HepG2 (cell line): ENCODE measurements around the gene EYA4.

Source experiments
- DRAP1 ChIP-seq: IDR thresholded peaks from 2 replicates; pipeline ENCODE4 v1.6.1; 2016; ENCODE audit warnings: missing genetic modification reagents, missing compliant biosample characterization
- HNF4A ChIP-seq: sonication (generic); formaldehyde crosslinking; IDR thresholded peaks from 2 replicates; pipeline ENCODE4 v1.4.0; 2020; ENCODE audit warnings: missing genetic modification reagents
- MTA3 ChIP-seq: sonication (generic); formaldehyde crosslinking; IDR thresholded peaks from 2 replicates; pipeline ENCODE4 v1.4.0; 2020; ENCODE audit warnings: missing genetic modification reagents
- NR2C2 ChIP-seq: sonication (generic); formaldehyde crosslinking; IDR thresholded peaks from 2 replicates; pipeline ENCODE4 v1.4.0; 2020; ENCODE audit warnings: missing genetic modification reagents, mild to moderate bottlenecking, moderate library complexity, borderline replicate concordance
- POGZ ChIP-seq: sonication (generic); formaldehyde crosslinking; IDR thresholded peaks from 2 replicates; pipeline ENCODE4 v1.4.0; 2020; ENCODE audit warnings: mild to moderate bottlenecking, missing genetic modification reagents
- POLR2A ChIP-seq, 2 experiments: IDR thresholded peaks; 2 replicates each; pipeline ENCODE4 v1.6.1; 2011; ENCODE audit warnings: low read depth in 2 of 2, low read length in 2 of 2, mild to moderate bottlenecking in 1 of 2, moderate library complexity in 1 of 2; ENCODE audit not compliant: insufficient read depth in 1 of 2
- ZNF274 ChIP-seq: sonication (generic); formaldehyde crosslinking; IDR thresholded peaks from 2 replicates; pipeline ENCODE4 v1.5.1; 2020; ENCODE audit warnings: mild to moderate bottlenecking, missing genetic modification reagents
- TF ChIP-seq, protein P1 (sequence below): sonication (generic); formaldehyde crosslinking; IDR thresholded peaks from 2 replicates; pipeline ENCODE4 v1.5.0; 2020; ENCODE audit warnings: mild to moderate bottlenecking, missing genetic modification reagents
- TF ChIP-seq, protein P2 (sequence below): sonication (generic); formaldehyde crosslinking; IDR thresholded peaks from 2 replicates; pipeline ENCODE4 v1.8.0; 2022; ENCODE audit warnings: mild to moderate bottlenecking, missing genetic modification reagents; ENCODE audit not compliant: insufficient replicate concordance

DNA sequence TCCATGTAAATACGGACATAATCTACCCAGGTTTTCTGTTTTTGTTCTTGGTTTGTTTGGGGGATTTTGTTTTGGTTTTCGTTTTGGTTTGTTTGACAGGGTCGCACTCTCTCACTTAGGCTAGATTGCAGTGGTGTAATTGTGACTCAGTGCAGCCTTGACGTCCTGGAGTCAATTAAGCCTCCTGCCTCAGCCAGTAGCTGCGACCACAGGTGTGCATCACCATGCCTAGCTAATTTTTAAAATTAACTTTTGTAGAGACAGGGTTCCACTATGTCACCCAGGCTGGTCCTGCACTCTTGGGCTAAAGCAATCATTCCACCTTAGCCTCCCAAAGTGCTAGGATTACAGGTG, 37.8 kb upstream of the EYA4 start:
- TF ChIP-seq POGZ (CRISPR knock-in tag) (no peak), POLR2A (IDR thresholded peaks at IDR 0.05; ENCODE audit: insufficient read depth in 1 of 2, low read depth in 2 of 2, low read length in 2 of 2) (no peak), NR2C2 (CRISPR knock-in tag) (no peak), HNF4A (CRISPR knock-in tag) (no peak), ZNF274 (CRISPR knock-in tag) (no peak), MTA3 (CRISPR knock-in tag) (no peak), DRAP1 (CRISPR knock-in tag) (no peak)
- TF ChIP-seq, protein P1, sequence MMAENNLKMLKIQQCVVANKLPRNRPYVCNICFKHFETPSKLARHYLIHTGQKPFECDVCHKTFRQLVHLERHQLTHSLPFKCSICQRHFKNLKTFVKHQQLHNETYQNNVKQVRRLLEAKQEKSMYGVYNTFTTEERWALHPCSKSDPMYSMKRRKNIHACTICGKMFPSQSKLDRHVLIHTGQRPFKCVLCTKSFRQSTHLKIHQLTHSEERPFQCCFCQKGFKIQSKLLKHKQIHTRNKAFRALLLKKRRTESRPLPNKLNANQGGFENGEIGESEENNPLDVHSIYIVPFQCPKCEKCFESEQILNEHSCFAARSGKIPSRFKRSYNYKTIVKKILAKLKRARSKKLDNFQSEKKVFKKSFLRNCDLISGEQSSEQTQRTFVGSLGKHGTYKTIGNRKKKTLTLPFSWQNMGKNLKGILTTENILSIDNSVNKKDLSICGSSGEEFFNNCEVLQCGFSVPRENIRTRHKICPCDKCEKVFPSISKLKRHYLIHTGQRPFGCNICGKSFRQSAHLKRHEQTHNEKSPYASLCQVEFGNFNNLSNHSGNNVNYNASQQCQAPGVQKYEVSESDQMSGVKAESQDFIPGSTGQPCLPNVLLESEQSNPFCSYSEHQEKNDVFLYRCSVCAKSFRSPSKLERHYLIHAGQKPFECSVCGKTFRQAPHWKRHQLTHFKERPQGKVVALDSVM (CRISPR knock-in tag): no peak
- TF ChIP-seq, protein P2, sequence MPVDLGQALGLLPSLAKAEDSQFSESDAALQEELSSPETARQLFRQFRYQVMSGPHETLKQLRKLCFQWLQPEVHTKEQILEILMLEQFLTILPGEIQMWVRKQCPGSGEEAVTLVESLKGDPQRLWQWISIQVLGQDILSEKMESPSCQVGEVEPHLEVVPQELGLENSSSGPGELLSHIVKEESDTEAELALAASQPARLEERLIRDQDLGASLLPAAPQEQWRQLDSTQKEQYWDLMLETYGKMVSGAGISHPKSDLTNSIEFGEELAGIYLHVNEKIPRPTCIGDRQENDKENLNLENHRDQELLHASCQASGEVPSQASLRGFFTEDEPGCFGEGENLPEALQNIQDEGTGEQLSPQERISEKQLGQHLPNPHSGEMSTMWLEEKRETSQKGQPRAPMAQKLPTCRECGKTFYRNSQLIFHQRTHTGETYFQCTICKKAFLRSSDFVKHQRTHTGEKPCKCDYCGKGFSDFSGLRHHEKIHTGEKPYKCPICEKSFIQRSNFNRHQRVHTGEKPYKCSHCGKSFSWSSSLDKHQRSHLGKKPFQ (CRISPR knock-in tag): no peak
